ENCODE results near the gene GALNT15.

Gene GALNT15

DNA sequence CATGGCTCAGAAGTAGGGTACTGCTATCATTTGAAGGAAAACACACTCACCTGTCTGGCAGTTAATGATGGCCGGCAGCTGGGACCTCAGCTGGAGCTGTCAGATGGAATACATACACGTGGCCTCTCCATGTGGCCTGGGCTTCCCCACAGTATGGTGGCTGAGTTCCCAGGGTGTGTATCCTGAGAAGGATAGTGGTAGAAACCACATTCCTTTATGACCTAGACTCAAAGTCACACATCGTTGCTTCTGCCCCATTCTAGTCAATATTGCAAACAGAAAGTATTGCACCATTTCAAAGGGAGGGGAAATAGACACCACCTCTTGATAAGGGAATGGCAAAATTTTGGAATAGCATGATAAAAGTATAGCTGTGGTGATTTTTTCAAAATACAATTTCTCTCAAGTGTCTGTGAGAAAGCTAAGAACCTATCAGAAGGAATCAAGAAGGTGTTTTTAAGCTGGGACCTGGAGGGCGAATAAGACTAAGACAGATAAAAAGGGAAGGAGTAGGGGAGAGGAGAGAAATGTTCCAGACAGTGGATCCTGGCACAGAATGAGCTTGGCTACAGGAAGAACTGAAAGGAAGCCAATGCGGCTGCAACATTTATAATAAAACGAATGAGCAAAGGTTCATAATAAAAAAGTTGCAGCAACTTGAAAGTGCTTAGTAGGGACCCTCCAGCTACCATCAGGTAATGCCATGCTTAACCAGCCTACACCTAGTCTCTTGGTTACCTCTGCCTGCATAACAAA lies 40.1 kb upstream of the GALNT15 start:
- Mint-ChIP-seq H3K27ac (no peak overlapping the region), H3K4me3 (no peak overlapping the region), H3K4me1 (peaks cover 23% of the 10 kb centered on the region), H3K27me3 (ENCODE audit: low read depth) (no peaks in the 10 kb centered on the region), H3K36me3 (ENCODE audit: low read depth) (no peaks in the 10 kb centered on the region), H3K9me3 (peaks cover 7% of the 10 kb centered on the region)
- TF ChIP-seq, protein P1, sequence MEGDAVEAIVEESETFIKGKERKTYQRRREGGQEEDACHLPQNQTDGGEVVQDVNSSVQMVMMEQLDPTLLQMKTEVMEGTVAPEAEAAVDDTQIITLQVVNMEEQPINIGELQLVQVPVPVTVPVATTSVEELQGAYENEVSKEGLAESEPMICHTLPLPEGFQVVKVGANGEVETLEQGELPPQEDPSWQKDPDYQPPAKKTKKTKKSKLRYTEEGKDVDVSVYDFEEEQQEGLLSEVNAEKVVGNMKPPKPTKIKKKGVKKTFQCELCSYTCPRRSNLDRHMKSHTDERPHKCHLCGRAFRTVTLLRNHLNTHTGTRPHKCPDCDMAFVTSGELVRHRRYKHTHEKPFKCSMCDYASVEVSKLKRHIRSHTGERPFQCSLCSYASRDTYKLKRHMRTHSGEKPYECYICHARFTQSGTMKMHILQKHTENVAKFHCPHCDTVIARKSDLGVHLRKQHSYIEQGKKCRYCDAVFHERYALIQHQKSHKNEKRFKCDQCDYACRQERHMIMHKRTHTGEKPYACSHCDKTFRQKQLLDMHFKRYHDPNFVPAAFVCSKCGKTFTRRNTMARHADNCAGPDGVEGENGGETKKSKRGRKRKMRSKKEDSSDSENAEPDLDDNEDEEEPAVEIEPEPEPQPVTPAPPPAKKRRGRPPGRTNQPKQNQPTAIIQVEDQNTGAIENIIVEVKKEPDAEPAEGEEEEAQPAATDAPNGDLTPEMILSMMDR (IDR thresholded peaks at IDR 0.05; ENCODE audit: unreplicated experiment in 3 of 3) = no peak

DNA sequence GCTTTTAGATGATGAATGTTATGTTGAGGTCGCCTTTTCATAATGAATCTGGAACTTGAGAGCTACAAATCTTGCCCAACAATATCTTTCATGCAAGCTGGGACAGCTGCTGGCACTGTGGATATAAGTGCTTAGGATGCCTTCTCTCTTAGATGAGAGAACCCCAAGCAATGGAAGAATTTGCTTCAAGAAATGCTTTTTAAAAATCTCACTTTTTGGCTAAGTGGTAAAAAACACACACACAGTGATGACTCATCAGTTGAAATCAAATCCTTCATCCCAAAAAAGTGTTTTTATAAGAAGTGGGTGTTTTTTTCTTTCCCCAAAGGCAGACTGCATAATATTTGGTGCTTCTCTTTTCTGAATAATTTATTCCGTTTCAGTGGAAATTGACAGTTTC lies 38.4 kb upstream of the GALNT15 start:
- Mint-ChIP-seq H3K4me3 (no peak overlapping the region), H3K36me3 (ENCODE audit: low read depth) (no peaks in the 10 kb centered on the region), H3K27ac (peak overlapping the region in 1 of 3 experiments; percentile 50), H3K4me1 (peaks cover 29% of the 10 kb centered on the region), H3K9me3 (peaks cover 9% of the 10 kb centered on the region), H3K27me3 (ENCODE audit: low read depth) (no peaks in the 10 kb centered on the region)
- TF ChIP-seq, protein P1 (IDR thresholded peaks at IDR 0.05; ENCODE audit: unreplicated experiment in 3 of 3) = no peak

DNA sequence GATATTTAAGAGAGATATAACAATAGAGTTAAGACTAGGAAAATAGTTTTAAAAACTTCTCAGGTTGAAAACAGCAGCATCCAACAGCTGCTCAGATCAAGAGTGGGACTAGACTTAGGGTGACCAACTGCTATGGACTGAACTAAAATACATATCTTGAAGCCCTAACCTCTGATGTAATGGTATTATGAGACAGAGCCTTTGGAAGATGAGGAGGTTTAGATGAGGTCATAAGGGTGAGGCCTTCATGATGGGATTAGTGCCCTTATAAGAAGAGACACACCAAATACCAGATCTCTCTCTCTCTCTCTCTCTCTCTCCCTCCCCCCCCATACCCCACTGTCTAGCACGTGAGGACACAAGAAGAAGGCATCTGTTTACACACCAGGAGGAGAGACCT lies 37.4 kb upstream of the GALNT15 start:
- Mint-ChIP-seq H3K27ac (no peak overlapping the region), H3K36me3 (ENCODE audit: low read depth) (no peaks in the 10 kb centered on the region), H3K9me3 (peaks cover 12% of the 10 kb centered on the region), H3K4me3 (no peak overlapping the region), H3K4me1 (peaks cover 29% of the 10 kb centered on the region), H3K27me3 (ENCODE audit: low read depth) (no peaks in the 10 kb centered on the region)
- TF ChIP-seq, protein P1 (IDR thresholded peaks at IDR 0.05; ENCODE audit: unreplicated experiment in 3 of 3) = no peak

DNA sequence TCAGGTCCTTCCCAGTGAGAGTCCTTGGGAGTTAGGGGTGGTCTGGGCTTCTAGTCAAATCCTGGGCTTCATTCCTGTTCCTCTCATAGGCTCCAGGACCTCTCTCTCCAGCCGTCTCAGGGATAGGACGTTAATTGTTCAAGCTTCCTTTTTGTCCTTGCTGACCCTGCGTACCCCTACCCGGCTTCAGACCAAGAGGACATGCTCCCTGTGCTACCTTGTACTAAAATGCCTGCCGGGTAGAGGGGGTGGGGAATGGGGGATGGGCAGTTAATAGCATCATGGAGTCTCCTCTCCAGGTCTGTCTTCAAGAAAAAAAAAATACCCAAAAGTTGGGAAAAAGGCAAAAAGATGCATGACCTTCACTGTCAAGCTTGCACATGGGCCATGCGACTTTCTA lies 36.5 kb upstream of the GALNT15 start:
- Mint-ChIP-seq H3K27ac (no peak overlapping the region), H3K27me3 (ENCODE audit: low read depth) (no peaks in the 10 kb centered on the region), H3K36me3 (ENCODE audit: low read depth) (no peaks in the 10 kb centered on the region), H3K4me3 (no peak overlapping the region), H3K4me1 (peaks cover 23% of the 10 kb centered on the region), H3K9me3 (peaks cover 16% of the 10 kb centered on the region)
- TF ChIP-seq, protein P1 (IDR thresholded peaks at IDR 0.05; ENCODE audit: unreplicated experiment in 3 of 3) = no peak

DNA sequence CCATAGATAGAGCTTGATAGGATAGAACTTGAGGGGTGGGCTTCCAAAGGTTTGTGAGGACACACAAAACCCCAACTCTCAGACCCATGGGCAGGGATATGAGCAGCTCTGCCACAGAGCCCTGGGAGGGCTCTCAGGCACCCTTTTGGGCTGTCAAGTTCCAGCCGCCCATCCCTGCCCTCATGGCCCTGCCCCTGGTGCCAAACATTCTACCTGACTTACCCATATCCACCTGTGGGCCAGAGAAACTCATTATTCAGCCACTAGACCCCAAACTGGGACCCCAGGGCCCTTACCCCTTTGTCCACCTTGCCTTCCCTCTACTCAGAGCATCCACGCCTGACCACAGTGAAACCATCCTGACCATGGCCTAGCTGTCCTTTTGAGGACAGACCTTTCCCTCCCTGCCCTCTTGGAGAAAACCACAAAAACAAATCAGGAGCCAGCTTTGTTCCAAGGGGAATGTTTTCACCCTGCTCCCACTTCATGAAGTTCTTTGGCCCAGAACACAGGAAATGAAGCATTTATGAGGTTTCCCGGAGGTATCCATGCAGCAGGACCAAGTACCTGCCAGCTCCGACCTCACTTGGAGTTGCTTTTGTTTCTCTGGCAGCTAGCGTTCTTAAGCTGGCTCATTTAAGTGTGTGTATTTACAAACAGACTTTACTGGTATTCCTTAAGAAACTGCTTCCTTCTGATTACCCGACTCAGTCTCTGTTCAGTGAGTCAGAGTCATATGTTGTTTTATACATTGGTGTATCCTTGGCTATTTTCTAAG lies 34.2 kb upstream of the GALNT15 start:
- Mint-ChIP-seq H3K36me3 (ENCODE audit: low read depth) (peaks cover 4% of the 10 kb centered on the region), H3K27ac (no peak overlapping the region)

More for the DNA sequence above, 34.2 kb upstream of the GALNT15 start:
- Mint-ChIP-seq H3K4me1 (peaks cover 16% of the 10 kb centered on the region), H3K9me3 (peaks cover 28% of the 10 kb centered on the region), H3K4me3 (no peak overlapping the region), H3K27me3 (ENCODE audit: low read depth) (no peaks in the 10 kb centered on the region)
- TF ChIP-seq, protein P1 (IDR thresholded peaks at IDR 0.05; ENCODE audit: unreplicated experiment in 3 of 3) = no peak

All from nephron (organoid).